Endothelial cell of umbilical vein (primary cell): Measurements from ENCODE around the gene DENND1C. TPM values are rescaled to one million over a fixed set of nuclear protein-coding genes. Genes with fewer than 3 reads are reported as not detected.

Experiments
- BruUV-seq: library from RNA; stranded (reverse); fragments of 400-500 nt; replicated peaks from 2 replicates; lab custom pipeline; 2021; lab: Mats Ljungman, UMichigan
- CTCF ChIA-PET: fragments of 300-600, 350-600 bp; sonication (Branson Sonifier 250); formaldehyde crosslinking; loops from one replicate; lab custom pipeline; 2021; ENCODE audit warnings: antibody characterized with exemption, inconsistent platforms; lab: Charles Lee
- POLR2A ChIA-PET: fragments of 300-600, 350-600 bp; sonication (Branson Sonifier 250); formaldehyde crosslinking; loops from one replicate; lab custom pipeline; 2021; ENCODE audit warnings: antibody characterized with exemption, inconsistent platforms; lab: Charles Lee
- DNase-seq: peaks from one replicate; pipeline ENCODE4 v3.0.0-alpha.2; 2011; ENCODE audit warnings: low read depth, low spot score
- FAIRE-seq: peaks from 2 replicates; lab custom pipeline; 2011; peaks lifted over from hg19 to GRCh38; lab: Jason Lieb, UNC
- H2AFZ ChIP-seq: 2 replicates; pipeline ENCODE4 v1.6.0; 2012; ENCODE audit warnings: low read depth, low read length, control low read depth, inconsistent platforms
- H3K27ac ChIP-seq: 2 replicates; pipeline ENCODE4 v1.5.1; 2011; ENCODE audit warnings: low read depth, mild to moderate bottlenecking, control low read depth, low read length, moderate library complexity; ENCODE audit not compliant: insufficient read depth
- H3K27me3 ChIP-seq, 2 experiments: 2 replicates each; pipeline versions ENCODE4 v1.6.0 to v1.6.1; 2011; ENCODE audit warnings: low read length in 2 of 2, mixed read lengths in 1 of 2; ENCODE audit not compliant: control insufficient read depth in 2 of 2, insufficient read depth in 2 of 2
- H3K36me3 ChIP-seq, 2 experiments: 2 replicates in 1 of 2; 3 replicates in 1 of 2; pipeline ENCODE4 v1.5.1; 2011; ENCODE audit warnings: low read length in 2 of 2, mild to moderate bottlenecking in 1 of 2, moderate library complexity in 1 of 2; ENCODE audit not compliant: control insufficient read depth in 2 of 2, insufficient read depth in 2 of 2; ENCODE audit errors: extremely low read depth in 1 of 2
- H3K4me1 ChIP-seq: 3 replicates; pipeline ENCODE4 v1.5.1; 2011; ENCODE audit warnings: mild to moderate bottlenecking, low read length; ENCODE audit not compliant: control insufficient read depth, insufficient read depth; ENCODE audit errors: extremely low read depth
- H3K4me2 ChIP-seq: 2 replicates; pipeline ENCODE4 v1.6.1; 2011; ENCODE audit warnings: low read length, control low read depth, mixed read lengths; ENCODE audit not compliant: insufficient read depth
- H3K4me3 ChIP-seq, 3 experiments: fragments of 200-600 bp in 1 of 3; sonication (generic), shearing (Covaris generic) in 1 of 3; replicated peaks in 1 of 3; 2 replicates each; pipeline ENCODE4 v1.5.1; 2011 to 2016; ENCODE audit warnings: control low read depth in 3 of 3, low read length in 3 of 3, mild to moderate bottlenecking in 2 of 3, inconsistent platforms in 1 of 3, low read depth in 1 of 3, moderate library complexity in 1 of 3; ENCODE audit not compliant: insufficient read depth in 1 of 3
- H3K79me2 ChIP-seq: 2 replicates; pipeline ENCODE4 v1.6.0; 2012; ENCODE audit warnings: low read length, inconsistent platforms; ENCODE audit not compliant: control insufficient read depth, insufficient read depth
- H3K9ac ChIP-seq: replicated peaks from 2 replicates; pipeline ENCODE3; 2011; ENCODE audit warnings: low read length, control low read depth; ENCODE audit not compliant: insufficient read depth; ENCODE audit errors: extremely low read depth
- H3K9me1 ChIP-seq: replicated peaks from 3 replicates; pipeline ENCODE4 v1.6.0; 2011; ENCODE audit warnings: mild to moderate bottlenecking, low read length; ENCODE audit not compliant: control insufficient read depth, insufficient read depth; ENCODE audit errors: extremely low read depth
- H3K9me3 ChIP-seq: replicated peaks from 2 replicates; pipeline ENCODE4 v1.5.1; 2012; ENCODE audit warnings: low read length, inconsistent platforms; ENCODE audit not compliant: control insufficient read depth, insufficient read depth
- H4K20me1 ChIP-seq: replicated peaks from 2 replicates; pipeline ENCODE3; 2011; ENCODE audit warnings: mild to moderate bottlenecking, low read length; ENCODE audit not compliant: control insufficient read depth, insufficient read depth; ENCODE audit errors: extremely low read depth
- CTCF ChIP-seq, 2 donors: IDR thresholded peaks; 1 replicate in 1 of 2; 2 replicates in 1 of 2; pipeline ENCODE4 v1.5.1; 2011; ENCODE audit warnings: low read length in 2 of 2, mild to moderate bottlenecking in 2 of 2, moderate library complexity in 2 of 2, control low read depth in 1 of 2, inconsistent platforms in 1 of 2, low read depth in 1 of 2; ENCODE audit not compliant: insufficient read depth in 1 of 2; ENCODE audit errors: extremely low read depth in 1 of 2
- EZH2 ChIP-seq: IDR thresholded peaks from 2 replicates; pipeline ENCODE4 v1.6.1; 2012; ENCODE audit warnings: borderline replicate concordance, low read depth, mild to moderate bottlenecking, moderate library complexity, low read length, inconsistent platforms; ENCODE audit not compliant: severe bottlenecking
- FOS ChIP-seq: IDR thresholded peaks from 2 replicates; pipeline ENCODE4 v1.6.1; 2011; ENCODE audit warnings: mild to moderate bottlenecking, low read length, moderate library complexity, borderline replicate concordance; ENCODE audit not compliant: insufficient read depth
- GATA2 ChIP-seq: IDR thresholded peaks from 2 replicates; pipeline ENCODE4 v1.7.0; 2011; ENCODE audit warnings: low read depth, mild to moderate bottlenecking, moderate library complexity, mixed read lengths, low read length; ENCODE audit not compliant: insufficient read length, insufficient read depth
- JUN ChIP-seq: IDR thresholded peaks from 2 replicates; pipeline ENCODE4 v1.6.1; 2011; ENCODE audit warnings: borderline replicate concordance, low read depth; ENCODE audit not compliant: insufficient read length, insufficient read depth
- MAX ChIP-seq: IDR thresholded peaks from 2 replicates; pipeline ENCODE4 v1.6.1; 2011; ENCODE audit not compliant: insufficient read depth, insufficient read length
- MYC ChIP-seq: IDR thresholded peaks from one replicate; pipeline ENCODE4 v1.6.1; 2011; ENCODE audit warnings: mild to moderate bottlenecking, low read depth, low read length
- POLR2A ChIP-seq: IDR thresholded peaks from 2 replicates; pipeline ENCODE4 v1.6.1; 2012; ENCODE audit warnings: low read depth, mild to moderate bottlenecking, control low read depth, low read length
- POLR2AphosphoS5 ChIP-seq: IDR thresholded peaks from 2 replicates; pipeline ENCODE4 v1.6.1; 2012; ENCODE audit warnings: low read depth, mild to moderate bottlenecking, control low read depth, low read length, moderate library complexity; ENCODE audit not compliant: insufficient read depth
- dilution Hi-C: fragments of 300-500 bp; cut with MboI; formaldehyde crosslinking; loops from one replicate; pipeline ENCODE4 v1.15.0; 2019; ENCODE audit warnings: low sequenced_read_pairs; ENCODE audit not compliant: extremely low pct_ligation_motif_present
- intact Hi-C: fragments of 100-400 bp; cut with micrococcal nuclease; formaldehyde crosslinking; loops from one replicate; pipeline ENCODE4 v1.10.0; 2022
- polyA plus RNA-seq, 4 experiments: library from polyadenylated mRNA; depleted of rRNA in 3 of 4; stranded (reverse) in 3 of 4; unstranded in 1 of 4; fragments of >200 nt; gene quantifications; 2 replicates each; pipeline versions ENCODE4 v1.2.1 to v1.2.3, GENCODE V29; 2011 to 2012; ENCODE audit warnings: missing spikeins in 1 of 4
- total RNA-seq: library from RNA; stranded (reverse); gene quantifications from 2 replicates; pipeline ENCODE4 v1.2.3, GENCODE V29; 2021

The DENND1C gene
- total and polyA plus RNA-seq, 2 donors (not counting 3 experiments of a cell fraction or from before 2014, with no cell fraction given), result not detected

GRCh38 chr19:6514089-6514488 is 32.5 kb upstream of the DENND1C start:
- dilution Hi-C loops, result no loop called here
- no peak for FAIRE-seq
- Histone ChIP-seq H3K27me3 (no peaks in the 10 kb centered on the region), H3K4me3 (no peak overlapping the region), H3K79me2 (no peaks in the 10 kb centered on the region), H3K27ac (no peak overlapping the region), H4K20me1 (no peaks in the 10 kb centered on the region), H3K9me3 (no peaks in the 10 kb centered on the region), H2AFZ (no peak overlapping the region), H3K4me2 (no peak overlapping the region), H3K9me1 (no peaks in the 10 kb centered on the region), H3K4me1 (peaks cover 4% of the 10 kb centered on the region), H3K36me3 (no peaks in the 10 kb centered on the region), H3K9ac (no peak overlapping the region)
- CTCF ChIA-PET, result no interaction called here
- TF ChIP-seq FOS, result no peak
- no peak for TF ChIP-seq JUN
- TF ChIP-seq EZH2, result no peak
- no peak for TF ChIP-seq POLR2A
- no peak for TF ChIP-seq MAX
- TF ChIP-seq GATA2, result no peak
- TF ChIP-seq CTCF (IDR thresholded peaks at IDR 0.05; ENCODE audit: extremely low read depth in 1 of 2, insufficient read depth in 1 of 2, low read depth in 1 of 2, low read length in 2 of 2), result no peak
- no peak for TF ChIP-seq POLR2AphosphoS5
- no peak for TF ChIP-seq MYC
- no TSS peak for BruUV-seq
- POLR2A ChIA-PET, result interaction anchor here (0.6 kb wide), 1 partner anchor 585 kb away, joined by 9 read pairs; no protein-coding TSS in a partner anchor
- intact Hi-C loops, result no loop called here
- no peak for DNase-seq
